Osteoblast (primary cell): ENCODE data around the gene NRAS. TPM values are rescaled to one million over a fixed set of nuclear protein-coding genes. Genes with fewer than 3 reads are reported as not detected.
A peak's percentile ranks its signal among the peaks of the same experiment; 100 is the strongest.

Experiments used
- DNase-seq: peaks from one replicate; pipeline ENCODE4 v3.0.0; 2011; ENCODE audit warnings: low spot score, mixed read lengths; ENCODE audit not compliant: insufficient read length; ENCODE audit errors: missing footprints
- H2AFZ ChIP-seq: 2 replicates; pipeline ENCODE4 v1.6.0; 2011; ENCODE audit warnings: mild to moderate bottlenecking, low read length
- H3K27ac ChIP-seq: 2 replicates; pipeline ENCODE4 v1.5.1; 2011; ENCODE audit warnings: mild to moderate bottlenecking, low read depth, low read length, moderate library complexity
- H3K27me3 ChIP-seq: 2 replicates; pipeline ENCODE4 v1.6.0; 2012; ENCODE audit warnings: mild to moderate bottlenecking, control low read depth, inconsistent platforms, low read length, moderate library complexity; ENCODE audit not compliant: insufficient read depth
- H3K36me3 ChIP-seq: 2 replicates; pipeline ENCODE4 v1.5.1; 2011; ENCODE audit warnings: mild to moderate bottlenecking, low read length, control low read depth, moderate library complexity; ENCODE audit not compliant: insufficient read depth
- H3K4me1 ChIP-seq: 2 replicates; pipeline ENCODE4 v1.5.1; 2011; ENCODE audit warnings: mild to moderate bottlenecking, low read length, control low read depth, moderate library complexity; ENCODE audit not compliant: insufficient read depth
- H3K4me2 ChIP-seq: 2 replicates; pipeline ENCODE4 v1.6.0; 2011; ENCODE audit warnings: mild to moderate bottlenecking, low read length; ENCODE audit not compliant: insufficient read depth
- H3K4me3 ChIP-seq: fragments of 200-600 bp; sonication (generic); 3 replicates; pipeline ENCODE4 v1.5.1; 2012; ENCODE audit warnings: mild to moderate bottlenecking, low read length, inconsistent platforms; ENCODE audit not compliant: insufficient read depth
- H3K79me2 ChIP-seq: 2 replicates; pipeline ENCODE4 v1.6.0; 2012; ENCODE audit warnings: mild to moderate bottlenecking, low read length, control low read depth, inconsistent platforms; ENCODE audit not compliant: insufficient read depth
- H3K9me3 ChIP-seq: 2 replicates; pipeline ENCODE4 v1.5.1; 2011; ENCODE audit warnings: low read depth, low read length, control low read depth
- H4K20me1 ChIP-seq: 2 replicates; pipeline ENCODE4 v1.6.0; 2012; ENCODE audit warnings: mild to moderate bottlenecking, low read length, control low read depth; ENCODE audit not compliant: insufficient read depth
- CTCF ChIP-seq: IDR thresholded peaks from 2 replicates; pipeline ENCODE4 v1.5.1; 2011; ENCODE audit warnings: mild to moderate bottlenecking, low read depth, low read length, moderate library complexity; ENCODE audit errors: extremely low read depth
- total RNA-seq: library from RNA; depleted of rRNA; stranded (reverse); fragments of >200 nt; gene quantifications from 2 replicates; pipeline ENCODE4 v1.2.3, GENCODE V29; 2012

NRAS gene
- total RNA-seq, 1 donor, result 67.0 TPM

GRCh38 chr1:114749835-114750234 lies 33.3 kb upstream of the NRAS start:
- TF ChIP-seq CTCF, result no peak
- DNase-seq, result no peak

DNA sequence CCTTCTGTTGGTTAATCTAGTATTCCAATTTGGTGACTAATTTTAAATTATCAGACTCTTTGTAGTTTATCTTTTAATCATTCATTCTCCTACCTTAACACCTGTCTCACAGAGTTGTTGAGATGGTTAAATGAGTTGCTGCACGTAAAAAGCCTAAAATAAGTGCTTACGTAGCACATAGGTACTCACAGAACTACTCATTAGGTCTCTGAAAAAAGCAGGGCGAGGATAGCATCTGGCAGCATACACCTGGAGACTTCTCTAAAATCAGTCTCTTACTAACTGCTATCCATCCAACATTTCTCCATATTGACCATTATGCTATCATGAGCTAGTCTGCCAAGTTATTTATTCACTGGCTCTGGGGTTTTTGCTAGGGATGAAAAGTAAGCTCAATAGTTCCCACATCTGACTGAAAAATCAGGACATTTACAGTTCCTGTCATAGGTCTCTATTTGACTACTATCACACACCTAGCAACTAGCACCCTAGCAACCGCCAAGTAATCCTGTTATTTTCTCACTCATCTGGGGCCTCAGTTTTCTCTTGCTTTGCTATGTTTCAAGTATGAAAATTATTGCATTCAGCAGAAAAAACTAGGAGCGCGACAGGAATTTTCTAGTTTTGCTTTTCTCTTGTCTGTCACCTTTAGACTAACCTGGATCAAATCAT lies 30.0 kb upstream of the NRAS start:
- Histone ChIP-seq H3K9me3 (no peaks in the 10 kb centered on the region), H4K20me1 (peaks cover 76% of the 10 kb centered on the region)

More at GRCh38 chr1:114749835-114750234, 33.3 kb upstream of the NRAS start:
- Histone ChIP-seq H3K4me3 (no peak overlapping the region), H3K36me3 (peaks cover 38% of the 10 kb centered on the region), H3K79me2 (peaks cover 100% of the 10 kb centered on the region), H3K27ac (no peak overlapping the region), H2AFZ (no peak overlapping the region), H3K4me2 (no peak overlapping the region), H3K9me3 (no peaks in the 10 kb centered on the region), H3K4me1 (peaks cover 15% of the 10 kb centered on the region), H3K27me3 (no peaks in the 10 kb centered on the region), H4K20me1 (peaks cover 88% of the 10 kb centered on the region)

GRCh38 chr1:114745291-114745690 lies 28.7 kb upstream of the NRAS start:
- peak overlapping the region; percentile 81 for H3K27ac ChIP-seq
- DNase-seq, result peak; percentile 34
- H3K4me3 ChIP-seq, result no peak overlapping the region
- TF ChIP-seq CTCF, result no peak
- peaks cover 67% of the 10 kb centered on the region for H3K36me3 ChIP-seq
- H3K79me2 ChIP-seq, result peaks cover 100% of the 10 kb centered on the region
- no peaks in the 10 kb centered on the region for H3K9me3 ChIP-seq
- no peak overlapping the region for H3K4me2 ChIP-seq
- H3K4me1 ChIP-seq, result peaks cover 10% of the 10 kb centered on the region
- H2AFZ ChIP-seq, result no peak overlapping the region
- H4K20me1 ChIP-seq, result peaks cover 75% of the 10 kb centered on the region
- H3K27me3 ChIP-seq, result no peaks in the 10 kb centered on the region

More for the DNA sequence above, 30.0 kb upstream of the NRAS start:
- Histone ChIP-seq H2AFZ (no peak overlapping the region), H3K36me3 (peaks cover 58% of the 10 kb centered on the region), H3K4me1 (peaks cover 14% of the 10 kb centered on the region), H3K27me3 (no peaks in the 10 kb centered on the region), H3K4me2 (no peak overlapping the region), H3K4me3 (no peak overlapping the region), H3K79me2 (peaks cover 100% of the 10 kb centered on the region), H3K27ac (peak overlapping the region; percentile 81)
- no peak for DNase-seq
- no peak for TF ChIP-seq CTCF

DNA sequence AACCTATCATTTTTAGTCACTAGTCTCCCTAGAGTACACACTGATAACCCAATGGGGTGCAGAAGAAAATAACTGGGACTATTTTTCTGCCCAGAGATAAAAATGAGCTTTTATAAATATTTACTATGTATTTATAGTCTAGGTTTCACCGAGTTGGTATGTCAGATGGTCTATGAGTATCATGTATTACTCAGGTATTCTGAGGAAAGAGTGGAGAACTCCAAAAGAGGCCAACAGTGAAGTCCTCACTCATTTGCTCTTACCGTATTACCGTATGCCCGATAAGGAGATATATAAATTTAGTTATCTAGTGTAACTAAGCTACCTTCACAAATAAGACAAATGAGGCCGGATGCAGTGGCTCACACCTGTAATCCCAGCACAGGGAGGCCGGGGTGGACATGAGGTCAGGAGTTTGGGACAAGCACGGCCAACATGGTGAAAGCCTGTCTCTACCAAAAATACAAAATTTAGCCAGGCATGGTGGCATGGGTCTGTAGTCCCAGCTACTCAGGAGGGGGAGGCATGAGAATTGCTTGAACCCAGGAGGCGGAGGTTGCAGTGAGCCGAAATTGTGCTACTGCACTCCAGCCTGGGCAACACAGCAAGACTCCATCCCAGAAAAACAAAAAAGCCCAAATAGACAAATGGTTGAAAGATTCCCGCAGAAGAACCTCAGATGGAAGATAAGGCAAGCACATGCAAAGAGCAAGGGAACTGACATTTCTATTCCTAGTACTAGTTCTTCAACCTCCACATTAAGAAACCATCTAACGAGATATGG lies 25.6 kb upstream of the NRAS start:
- H3K9me3 ChIP-seq, result no peaks in the 10 kb centered on the region
- no peak overlapping the region for H3K4me3 ChIP-seq
- H3K4me2 ChIP-seq, result no peak overlapping the region
- peaks cover 10% of the 10 kb centered on the region for H3K4me1 ChIP-seq
- no peak overlapping the region for H2AFZ ChIP-seq
- DNase-seq, result no peak
- no peaks in the 10 kb centered on the region for H3K27me3 ChIP-seq
- no peak overlapping the region for H3K27ac ChIP-seq
- no peak for TF ChIP-seq CTCF
- peaks cover 64% of the 10 kb centered on the region for H3K36me3 ChIP-seq
- H3K79me2 ChIP-seq, result peaks cover 98% of the 10 kb centered on the region
- peaks cover 68% of the 10 kb centered on the region for H4K20me1 ChIP-seq
